Measurements from ENCODE around the gene RNF39.

The RNF39 gene

GRCh38 chr6:30101444-30102413, 26.2 kb upstream of the RNF39 start:
- Histone ChIP-seq H3K27me3 (ENCODE audit: insufficient read depth, low read length) (no peaks in the 10 kb centered on the region; the same call in 1 of the 2 replicates), H4K20me1 (ENCODE audit: insufficient read depth, low read length) (no peaks in the 10 kb centered on the region), H3K9me2 (ENCODE audit: low read depth, low read length) (no peaks in the 10 kb centered on the region), H3K4me3 (ENCODE audit: low read depth, low read length, poor library complexity, severe bottlenecking) (peak overlapping the region; percentile 60), H3K9ac (ENCODE audit: low read length) (peak overlapping the region; percentile 56), H3K4me2 (ENCODE audit: low read length) (peak overlapping the region; percentile 88), H3K36me3 (ENCODE audit: insufficient read depth, low read length) (no peaks in the 10 kb centered on the region), H3F3A (ENCODE audit: insufficient read depth, low read length) (no peaks in the 10 kb centered on the region), H2AFZ (ENCODE audit: low read length) (peak overlapping the region; percentile 55; the same call in 1 of the 2 replicates), H3K9me3 (ENCODE audit: low read length) (no peaks in the 10 kb centered on the region), H3K4me1 (ENCODE audit: insufficient read depth, low read length, severe bottlenecking) (peaks cover 34% of the 10 kb centered on the region), H3K27ac (ENCODE audit: low read depth, low read length, poor library complexity, severe bottlenecking) (peak overlapping the region; percentile 4), H3K79me2 (ENCODE audit: insufficient read depth, low read length) (no peaks in the 10 kb centered on the region)
- TF ChIP-seq, protein P1, sequence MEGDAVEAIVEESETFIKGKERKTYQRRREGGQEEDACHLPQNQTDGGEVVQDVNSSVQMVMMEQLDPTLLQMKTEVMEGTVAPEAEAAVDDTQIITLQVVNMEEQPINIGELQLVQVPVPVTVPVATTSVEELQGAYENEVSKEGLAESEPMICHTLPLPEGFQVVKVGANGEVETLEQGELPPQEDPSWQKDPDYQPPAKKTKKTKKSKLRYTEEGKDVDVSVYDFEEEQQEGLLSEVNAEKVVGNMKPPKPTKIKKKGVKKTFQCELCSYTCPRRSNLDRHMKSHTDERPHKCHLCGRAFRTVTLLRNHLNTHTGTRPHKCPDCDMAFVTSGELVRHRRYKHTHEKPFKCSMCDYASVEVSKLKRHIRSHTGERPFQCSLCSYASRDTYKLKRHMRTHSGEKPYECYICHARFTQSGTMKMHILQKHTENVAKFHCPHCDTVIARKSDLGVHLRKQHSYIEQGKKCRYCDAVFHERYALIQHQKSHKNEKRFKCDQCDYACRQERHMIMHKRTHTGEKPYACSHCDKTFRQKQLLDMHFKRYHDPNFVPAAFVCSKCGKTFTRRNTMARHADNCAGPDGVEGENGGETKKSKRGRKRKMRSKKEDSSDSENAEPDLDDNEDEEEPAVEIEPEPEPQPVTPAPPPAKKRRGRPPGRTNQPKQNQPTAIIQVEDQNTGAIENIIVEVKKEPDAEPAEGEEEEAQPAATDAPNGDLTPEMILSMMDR (IDR thresholded peaks at IDR 0.05; ENCODE audit: low read length) = peak; percentile 24; the same call in 1 of the 2 replicates
- TF ChIP-seq EZH2 (IDR thresholded peaks at IDR 0.05; ENCODE audit: borderline replicate concordance, low read length) = no peak

DNA sequence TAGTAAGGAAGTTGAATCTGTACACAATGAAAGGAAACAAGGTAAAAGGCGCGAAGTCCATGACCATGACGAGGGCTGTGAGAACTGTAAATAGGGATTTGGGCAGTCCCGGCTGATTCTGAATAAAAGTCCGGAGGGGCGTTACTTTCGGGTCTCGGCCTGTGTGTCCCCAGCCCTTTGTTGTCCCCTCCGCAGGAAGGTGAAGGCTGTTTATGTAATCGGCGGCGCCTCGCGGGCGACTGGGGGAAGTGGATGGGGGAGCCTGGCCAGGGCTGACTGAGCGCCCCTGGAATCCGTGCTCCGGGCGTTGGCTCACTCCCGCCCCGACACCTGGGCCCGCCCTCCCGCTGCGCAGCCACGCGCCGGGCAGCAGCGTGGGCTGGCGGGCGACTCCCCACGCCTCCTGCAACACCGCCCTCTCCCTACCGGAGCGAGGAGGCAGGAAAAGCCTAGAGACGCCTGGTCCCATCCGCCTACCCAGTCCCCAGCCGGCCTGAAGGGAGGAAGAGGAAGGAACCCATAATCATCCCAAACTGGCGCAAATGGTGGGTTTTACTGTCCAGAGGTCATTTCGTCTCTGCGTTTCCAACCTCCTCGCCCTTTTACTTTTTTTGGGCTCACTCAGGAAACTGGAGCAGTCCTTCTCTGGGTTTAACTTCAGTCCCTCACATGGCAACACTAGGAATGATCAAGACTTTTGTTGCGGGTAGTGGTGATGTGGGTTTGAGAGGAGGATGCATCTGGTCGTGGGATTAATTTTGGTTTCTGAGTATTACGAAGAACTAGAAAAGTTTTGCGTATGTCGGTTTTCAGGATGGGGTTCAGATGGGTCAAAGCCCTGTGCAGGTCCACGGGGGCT, 25.2 kb upstream of the RNF39 start:
- H4K20me1 ChIP-seq (ENCODE audit: insufficient read depth, low read length) = no peaks in the 10 kb centered on the region
- H3K4me3 ChIP-seq (ENCODE audit: low read depth, low read length, poor library complexity, severe bottlenecking) = peak overlapping the region; percentile 60
- H3K27me3 ChIP-seq (ENCODE audit: insufficient read depth, low read length) = no peaks in the 10 kb centered on the region; the same call in 1 of the 2 replicates
- H3K27ac ChIP-seq (ENCODE audit: low read depth, low read length, poor library complexity, severe bottlenecking) = no peak overlapping the region
- H3K9me2 ChIP-seq (ENCODE audit: low read depth, low read length) = no peaks in the 10 kb centered on the region
- H3F3A ChIP-seq (ENCODE audit: insufficient read depth, low read length) = no peaks in the 10 kb centered on the region
- H3K4me2 ChIP-seq (ENCODE audit: low read length) = peak overlapping the region; percentile 88
- H2AFZ ChIP-seq (ENCODE audit: low read length) = no peak overlapping the region
- no peaks in the 10 kb centered on the region for H3K9me3 ChIP-seq (ENCODE audit: low read length)
- no peaks in the 10 kb centered on the region for H3K79me2 ChIP-seq (ENCODE audit: insufficient read depth, low read length)
- peak overlapping the region; percentile 0; the same call in 1 of the 2 replicates for H3K9ac ChIP-seq (ENCODE audit: low read length)
- no peaks in the 10 kb centered on the region for H3K36me3 ChIP-seq (ENCODE audit: insufficient read depth, low read length)
- H3K4me1 ChIP-seq (ENCODE audit: insufficient read depth, low read length, severe bottlenecking) = peaks cover 34% of the 10 kb centered on the region
- TF ChIP-seq EZH2 (IDR thresholded peaks at IDR 0.05; ENCODE audit: borderline replicate concordance, low read length) = no peak
- TF ChIP-seq, protein P1 (IDR thresholded peaks at IDR 0.05; ENCODE audit: low read length) = no peak

DNA sequence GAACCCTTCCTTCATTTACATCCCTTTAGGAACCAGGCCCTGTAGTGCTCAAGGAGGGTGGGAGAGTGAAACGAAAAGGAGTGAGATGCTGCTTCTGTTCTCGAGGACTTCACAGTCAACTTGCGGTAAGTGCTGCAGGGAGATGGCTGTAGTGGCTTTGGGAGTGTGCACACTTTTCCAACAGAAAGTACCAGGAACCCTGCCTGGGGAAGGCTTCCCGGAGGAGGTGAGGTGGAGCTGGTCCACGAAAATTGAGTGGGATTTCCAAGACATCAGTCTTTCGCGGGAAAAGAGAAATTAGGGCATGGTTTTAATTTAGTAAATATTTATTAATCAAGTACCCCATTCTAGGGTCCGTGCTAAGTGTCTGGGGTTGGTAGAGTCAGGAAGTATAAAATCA, 24.6 kb upstream of the RNF39 start:
- Histone ChIP-seq H3K27ac (ENCODE audit: low read depth, low read length, poor library complexity, severe bottlenecking) (no peak overlapping the region), H3F3A (ENCODE audit: insufficient read depth, low read length) (no peaks in the 10 kb centered on the region), H3K79me2 (ENCODE audit: insufficient read depth, low read length) (no peaks in the 10 kb centered on the region), H3K4me3 (ENCODE audit: low read depth, low read length, poor library complexity, severe bottlenecking) (no peak overlapping the region), H3K27me3 (ENCODE audit: insufficient read depth, low read length) (no peaks in the 10 kb centered on the region; the same call in 1 of the 2 replicates), H3K4me1 (ENCODE audit: insufficient read depth, low read length, severe bottlenecking) (peaks cover 34% of the 10 kb centered on the region), H3K9ac (ENCODE audit: low read length) (no peak overlapping the region), H3K9me2 (ENCODE audit: low read depth, low read length) (no peaks in the 10 kb centered on the region), H2AFZ (ENCODE audit: low read length) (no peak overlapping the region), H3K4me2 (ENCODE audit: low read length) (peak overlapping the region; percentile 88; the same call in 1 of the 2 replicates), H3K36me3 (ENCODE audit: insufficient read depth, low read length) (no peaks in the 10 kb centered on the region), H4K20me1 (ENCODE audit: insufficient read depth, low read length) (no peaks in the 10 kb centered on the region), H3K9me3 (ENCODE audit: low read length) (no peaks in the 10 kb centered on the region)
- TF ChIP-seq, protein P1 (IDR thresholded peaks at IDR 0.05; ENCODE audit: low read length) = no peak
- no peak for TF ChIP-seq EZH2 (IDR thresholded peaks at IDR 0.05; ENCODE audit: borderline replicate concordance, low read length)

Measured in OCI-LY1 (cell line).